Naive B cell (primary cell): ENCODE data around the gene ASB6. TPM values are rescaled to one million over a fixed set of nuclear protein-coding genes. Genes with fewer than 3 reads are reported as not detected.

Source experiments
- ATAC-seq, 2 donors: fragments of 150-1000 bp; cut with Tn5 transposase; 2 replicates each; pipeline ENCODE4 v1.10.0; 2021; ENCODE audit warnings: low read depth in 2 of 2, mild to moderate bottlenecking in 2 of 2, moderate library complexity in 2 of 2
- DNase-seq: peaks from one replicate; pipeline ENCODE4 v3.0.0; 2022
- H3K27ac Mint-ChIP-seq, 6 donors: one replicate each; pipeline ENCODE4 v1.8.0; 2020 to 2022; ENCODE audit warnings: mild to moderate bottlenecking in 6 of 6, mixed read lengths in 6 of 6, moderate library complexity in 5 of 6, inconsistent platforms in 2 of 6
- H3K27me3 Mint-ChIP-seq, 3 donors: one replicate each; pipeline ENCODE4 v1.8.0; 2021 to 2022; ENCODE audit warnings: mixed read lengths in 3 of 3, mild to moderate bottlenecking in 1 of 3
- H3K36me3 Mint-ChIP-seq, 2 donors: one replicate each; pipeline ENCODE4 v1.8.0; 2020 to 2022; ENCODE audit warnings: mixed read lengths in 2 of 2, inconsistent platforms in 1 of 2, mild to moderate bottlenecking in 1 of 2
- H3K4me1 Mint-ChIP-seq, 3 donors: one replicate each; pipeline ENCODE4 v1.8.0; 2020 to 2022; ENCODE audit warnings: mixed read lengths in 3 of 3, inconsistent platforms in 1 of 3, mild to moderate bottlenecking in 1 of 3, moderate library complexity in 1 of 3
- H3K4me3 Mint-ChIP-seq, 8 donors: one replicate each; pipeline ENCODE4 v1.8.0; 2020 to 2022; ENCODE audit warnings: mild to moderate bottlenecking in 8 of 8, mixed read lengths in 8 of 8, moderate library complexity in 8 of 8, inconsistent platforms in 2 of 8
- H3K9me3 Mint-ChIP-seq, 7 donors: one replicate each; pipeline ENCODE4 v1.8.0; 2020 to 2022; ENCODE audit warnings: mixed read lengths in 7 of 7, mild to moderate bottlenecking in 5 of 7, inconsistent platforms in 2 of 7, moderate library complexity in 1 of 7
- polyA plus RNA-seq, 6 donors: library from polyadenylated mRNA; unstranded; fragments of 300-500 nt; fragmentation: Illumina TruSeq; gene quantifications; one replicate each; pipeline ENCODE4 v1.2.3, GENCODE V29; 2021; ENCODE audit warnings: low read depth in 6 of 6

Gene ASB6
- polyA plus RNA-seq, 6 donors from 2014 or later: 13.3 to 23.4 (median 16.5) TPM

DNA sequence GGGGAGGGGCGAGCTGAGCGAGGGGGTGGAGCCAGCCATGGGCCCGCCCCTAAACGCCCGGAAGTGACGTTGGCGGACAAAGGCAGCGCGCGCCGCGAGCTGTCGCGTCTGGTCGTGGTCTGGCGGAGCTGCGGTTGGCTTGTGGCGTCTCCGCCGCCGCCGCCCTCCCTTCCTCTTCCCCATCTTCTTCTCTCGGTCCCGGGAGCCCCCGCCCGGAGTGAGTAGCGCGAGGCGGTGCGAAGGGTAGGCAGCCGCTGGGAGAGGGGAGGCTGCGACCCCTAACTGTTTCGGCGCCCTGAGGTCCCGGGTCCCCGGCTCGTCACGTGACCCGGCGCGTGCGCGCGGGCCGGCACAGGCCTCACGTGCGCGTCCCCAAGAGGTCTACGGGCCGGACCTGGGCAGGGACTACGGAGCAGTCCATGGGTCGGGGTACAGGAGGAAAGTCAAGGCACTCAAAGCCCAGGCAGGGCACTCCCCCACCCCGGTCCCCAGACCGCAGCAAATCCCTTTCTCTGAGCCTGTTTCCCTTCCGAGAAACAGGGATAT lies 15.8 kb downstream of the ASB6 start, which contains the start of gene NTMT1:
Gene NTMT1, plus strand, starts transcription at position 85 of the 546 bp plus-strand sequence. CDS start 6,541 bp downstream, outside the sequence.
- Mint-ChIP-seq H3K9me3 (peaks cover 0 to 2% (median 0%) of the 10 kb centered on the region in 7 donors), H3K4me1 (peaks cover 37 to 63% (median 52%) of the 10 kb centered on the region in 3 donors)
- peak; percentile 79 to 83 for ATAC-seq

DNA sequence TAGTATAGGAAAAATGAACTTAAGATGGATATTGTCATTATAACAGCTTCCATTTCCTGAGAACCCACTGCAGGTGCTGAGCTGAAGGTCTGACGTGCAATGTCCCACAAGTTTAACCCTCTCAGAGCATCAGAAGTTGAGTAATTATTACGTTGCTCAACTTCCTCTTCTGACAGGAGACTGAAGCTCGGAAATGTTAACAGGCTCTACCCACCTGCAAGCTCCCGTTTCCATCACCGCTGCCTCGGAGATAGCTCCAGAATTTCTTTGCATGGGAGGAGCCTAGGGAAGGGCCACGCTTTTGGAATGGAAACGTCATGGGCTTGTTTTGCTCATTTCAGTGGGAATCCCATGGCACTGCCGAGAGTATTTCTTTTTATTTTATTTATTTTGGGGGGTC lies 17.0 kb downstream of the ASB6 start:
- no peaks in the 10 kb centered on the region for H3K36me3 Mint-ChIP-seq
- ATAC-seq (peak; percentile 53 to 61), DNase-seq (peak; percentile 74)
- H3K27ac Mint-ChIP-seq: peak overlapping the region; percentile 94 to 99 (median 98)
- peaks cover 27 to 59% (median 49%) of the 10 kb centered on the region in 3 donors for H3K4me1 Mint-ChIP-seq
- peaks cover 12 to 34% (median 20%) of the 10 kb centered on the region in 3 donors for H3K27me3 Mint-ChIP-seq
- H3K9me3 Mint-ChIP-seq: peaks cover 0 to 2% (median 0%) of the 10 kb centered on the region in 7 donors
- H3K4me3 Mint-ChIP-seq: peak overlapping the region; percentile 88 to 94 (median 91)

More for the DNA sequence above, 15.8 kb downstream of the ASB6 start, which contains the start of gene NTMT1:
- Mint-ChIP-seq H3K27ac (peak within 1 kb of the TSS; percentile 94 to 99 (median 98)), H3K4me3 (peak within 1 kb of the TSS; percentile 88 to 94 (median 91)), H3K36me3 (no peaks in the 10 kb centered on the region), H3K27me3 (peaks cover 5 to 29% (median 14%) of the 10 kb centered on the region in 3 donors)
- peak; percentile 94 for DNase-seq

DNA sequence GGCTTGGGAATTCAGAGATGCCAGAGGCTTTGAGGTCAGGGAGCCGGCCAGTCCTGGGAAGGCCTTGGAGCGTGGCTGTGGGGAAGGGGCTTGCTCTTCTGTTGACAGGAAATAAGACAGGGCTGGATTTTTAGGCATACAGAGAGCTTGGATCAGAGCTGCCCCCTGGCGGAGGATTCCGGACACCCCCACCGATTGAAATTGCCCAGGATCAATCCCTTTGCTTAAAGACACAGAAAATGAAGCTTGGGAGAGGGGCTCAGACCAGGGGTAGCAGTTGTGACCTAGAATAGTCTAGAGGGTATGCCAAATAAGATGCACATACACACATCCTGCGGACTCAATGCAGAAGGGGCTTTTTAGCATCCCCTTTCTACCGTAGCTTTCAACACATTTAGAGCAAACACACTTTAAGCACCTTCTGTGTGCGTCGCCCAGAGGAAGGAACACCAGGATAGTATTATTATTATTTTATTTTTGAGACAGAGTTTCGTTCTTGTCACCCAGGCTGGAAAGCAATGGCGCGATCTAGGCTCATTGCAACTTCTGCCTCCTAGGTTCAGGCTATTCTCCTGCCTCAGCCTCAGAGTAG lies 17.7 kb downstream of the ASB6 start:
- H3K9me3 Mint-ChIP-seq: peaks cover 0 to 2% (median 0%) of the 10 kb centered on the region in 7 donors
- peak overlapping the region; percentile 94 to 99 (median 98) for H3K27ac Mint-ChIP-seq
- peak overlapping the region; percentile 66 to 94 (median 83) for H3K4me3 Mint-ChIP-seq
- ATAC-seq (peak in 1 of 2 donors; percentile 5), DNase-seq (peak; percentile 61)
- H3K36me3 Mint-ChIP-seq: no peaks in the 10 kb centered on the region
- peaks cover 13 to 40% (median 25%) of the 10 kb centered on the region in 3 donors for H3K27me3 Mint-ChIP-seq
- H3K4me1 Mint-ChIP-seq: peaks cover 27 to 54% (median 44%) of the 10 kb centered on the region in 3 donors

DNA sequence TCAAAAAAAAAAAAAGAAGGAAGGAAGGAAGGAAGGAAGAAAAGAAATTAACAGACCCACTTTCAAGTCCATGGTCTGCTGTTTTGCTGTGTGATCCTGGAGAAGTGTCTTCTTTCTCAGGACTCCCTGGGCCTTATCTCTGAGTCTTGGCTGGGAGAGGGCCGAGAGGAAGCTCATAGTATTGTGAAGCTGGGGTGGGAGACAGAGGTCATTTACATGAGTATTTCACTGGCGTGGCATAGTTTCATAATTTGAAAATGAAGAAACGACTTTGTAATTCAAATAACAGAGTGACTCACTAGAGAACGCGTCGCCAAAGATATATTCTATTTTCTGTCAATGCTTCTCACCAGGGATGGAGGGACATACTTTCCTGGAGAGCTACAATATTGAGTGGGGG lies 18.6 kb downstream of the ASB6 start:
- Mint-ChIP-seq H3K36me3 (no peaks in the 10 kb centered on the region), H3K4me3 (peak overlapping the region in 3 of 8 donors; percentile 16 to 61 (median 44)), H3K4me1 (peaks cover 29 to 45% (median 38%) of the 10 kb centered on the region in 3 donors), H3K27me3 (peaks cover 20 to 50% (median 34%) of the 10 kb centered on the region in 3 donors), H3K27ac (peak overlapping the region in 3 of 6 donors; percentile 23 to 97 (median 75)), H3K9me3 (peaks cover 0 to 2% (median 0%) of the 10 kb centered on the region in 7 donors)
- DNase-seq (no peak), ATAC-seq (no peak)

GRCh38 chr9:129620669-129621295 lies 21.2 kb downstream of the ASB6 start, which contains the start of gene C9orf50:
TSS of gene C9orf50 (minus strand) at chr9:129621101. CDS start at chr9:129620574, 527 bp downstream.
- H3K4me1 Mint-ChIP-seq: peaks cover 15 to 24% (median 17%) of the 10 kb centered on the region in 3 donors
- H3K27me3 Mint-ChIP-seq: peaks cover 26 to 53% (median 39%) of the 10 kb centered on the region in 3 donors
- peaks cover 0 to 4% (median 0%) of the 10 kb centered on the region in 7 donors for H3K9me3 Mint-ChIP-seq
- DNase-seq (no peak), ATAC-seq (no peak)
- H3K36me3 Mint-ChIP-seq: no peaks in the 10 kb centered on the region
- peak within 1 kb of the TSS in 1 of 6 donors; percentile 64 for H3K27ac Mint-ChIP-seq
- peak within 1 kb of the TSS in 6 of 8 donors; percentile 29 to 83 (median 46) for H3K4me3 Mint-ChIP-seq

- peak overlapping the region in 6 of 8 donors; percentile 12 to 83 (median 56) for H3K4me3 Mint-ChIP-seq
- ATAC-seq (peak in 1 of 2 donors; percentile 11), DNase-seq (peak; percentile 26)
- peaks cover 26 to 53% (median 39%) of the 10 kb centered on the region in 3 donors for H3K27me3 Mint-ChIP-seq
- H3K4me1 Mint-ChIP-seq: peaks cover 11 to 17% (median 14%) of the 10 kb centered on the region in 3 donors
- peaks cover 0 to 4% (median 0%) of the 10 kb centered on the region in 7 donors for H3K9me3 Mint-ChIP-seq
- H3K27ac Mint-ChIP-seq: no peak overlapping the region
- H3K36me3 Mint-ChIP-seq: no peaks in the 10 kb centered on the region
Observed at GRCh38 chr9:129619787-129620668, 21.9 kb downstream of the ASB6 start.

GRCh38 chr9:129617167-129617566 lies 24.8 kb downstream of the ASB6 start:
- DNase-seq: no peak
- peak overlapping the region in 2 of 8 donors; percentile 26 to 50 for H3K4me3 Mint-ChIP-seq
- peaks cover 26 to 48% (median 29%) of the 10 kb centered on the region in 3 donors for H3K27me3 Mint-ChIP-seq
- no peaks in the 10 kb centered on the region for H3K36me3 Mint-ChIP-seq
- ATAC-seq: peak; percentile 30 to 51
- H3K9me3 Mint-ChIP-seq: peaks cover 0 to 4% (median 0%) of the 10 kb centered on the region in 7 donors
- no peak overlapping the region for H3K27ac Mint-ChIP-seq
- H3K4me1 Mint-ChIP-seq: peaks cover 0 to 5% (median 3%) of the 10 kb centered on the region in 3 donors

DNA sequence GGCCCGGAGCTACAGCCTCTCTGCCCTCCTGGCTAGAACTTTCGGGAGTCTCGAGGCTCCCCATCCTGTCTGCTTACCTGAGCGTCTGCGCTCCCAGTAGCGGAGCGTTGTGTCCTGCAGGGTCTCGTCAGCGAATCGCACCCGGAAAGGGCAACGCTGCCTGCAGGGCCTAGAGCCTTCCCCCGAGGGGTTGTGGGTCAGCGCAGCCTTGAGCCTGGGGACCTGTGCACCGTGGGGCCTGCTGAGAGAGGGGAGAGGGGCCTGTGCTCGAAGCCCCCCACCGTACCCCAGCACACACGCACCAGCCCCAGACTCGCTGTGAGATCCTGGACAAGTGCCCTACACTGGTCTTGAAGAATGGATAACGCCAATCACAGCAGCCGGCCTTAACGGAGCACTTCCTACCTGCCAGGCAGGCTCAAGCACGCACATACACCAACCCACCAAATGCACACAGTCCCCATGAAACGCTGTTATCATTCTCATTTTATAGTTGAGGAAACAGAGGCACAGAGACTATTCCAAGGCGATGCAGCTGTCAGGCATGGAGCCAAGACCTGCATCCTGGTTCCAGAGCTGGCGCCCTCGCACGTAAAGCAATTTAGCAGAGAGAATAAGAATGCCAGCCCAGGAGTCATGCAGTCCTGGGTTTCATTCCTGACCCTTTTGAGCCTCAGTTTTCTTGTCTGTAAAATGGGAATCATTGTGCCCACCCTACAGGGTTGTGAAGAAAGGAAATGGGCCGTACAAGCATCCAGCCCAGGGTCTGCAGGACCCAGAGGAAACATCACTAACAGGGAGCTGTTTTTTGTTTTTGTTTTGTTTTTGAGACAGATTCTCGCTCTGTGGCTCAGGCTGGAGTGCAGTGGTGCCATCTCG lies 26.3 kb downstream of the ASB6 start:
- Mint-ChIP-seq H3K4me1 (peaks cover 7 to 8% (median 7%) of the 10 kb centered on the region in 3 donors), H3K36me3 (no peaks in the 10 kb centered on the region), H3K4me3 (no peak overlapping the region), H3K27me3 (peaks cover 16 to 33% (median 19%) of the 10 kb centered on the region in 3 donors), H3K9me3 (peaks cover 0 to 4% (median 0%) of the 10 kb centered on the region in 7 donors), H3K27ac (peak overlapping the region in 1 of 6 donors; percentile 82)
- ATAC-seq (no peak), DNase-seq (no peak)

GRCh38 chr9:129614932-129615331 lies 27.0 kb downstream of the ASB6 start:
- H3K4me1 Mint-ChIP-seq: peaks cover 7 to 10% (median 9%) of the 10 kb centered on the region in 3 donors
- H3K27ac Mint-ChIP-seq: no peak overlapping the region
- no peaks in the 10 kb centered on the region for H3K36me3 Mint-ChIP-seq
- H3K27me3 Mint-ChIP-seq: peaks cover 15 to 32% (median 18%) of the 10 kb centered on the region in 3 donors
- H3K9me3 Mint-ChIP-seq: peaks cover 0 to 4% (median 0%) of the 10 kb centered on the region in 7 donors
- no peak overlapping the region for H3K4me3 Mint-ChIP-seq
- ATAC-seq: no peak
- DNase-seq: no peak

DNA sequence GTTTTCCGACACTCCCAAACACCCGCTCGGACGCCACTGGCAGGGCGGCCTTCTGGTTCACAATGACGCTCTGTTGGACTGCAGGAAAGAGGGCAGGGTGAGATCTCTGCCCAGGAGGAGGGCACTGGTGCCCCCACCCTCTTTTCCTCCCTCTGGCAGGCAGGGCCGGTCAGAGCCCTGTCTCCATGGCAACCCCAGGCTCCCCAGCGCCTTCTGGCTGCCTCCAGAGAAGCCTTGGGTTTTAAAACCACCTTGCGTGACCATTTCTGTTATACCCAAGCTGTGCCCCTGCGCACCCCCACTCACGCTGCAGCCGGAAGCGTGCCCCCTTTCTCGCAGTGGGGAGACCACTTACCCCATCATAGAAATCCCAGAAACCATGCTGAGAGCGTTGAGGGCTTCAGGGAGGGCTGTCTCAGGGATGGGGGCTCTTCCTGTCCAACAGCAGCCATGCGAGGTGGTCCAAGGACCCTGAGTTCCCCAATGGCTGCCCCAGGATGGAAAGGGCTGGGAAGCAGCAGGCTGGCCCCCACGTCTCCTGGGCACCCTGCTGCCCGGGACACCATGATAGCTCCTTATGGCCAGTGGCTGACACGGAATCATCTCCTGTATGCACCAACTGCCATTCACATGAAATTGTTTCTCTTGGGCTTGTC lies 28.3 kb downstream of the ASB6 start:
- H3K27me3 Mint-ChIP-seq: peaks cover 8 to 20% (median 8%) of the 10 kb centered on the region in 3 donors
- H3K27ac Mint-ChIP-seq: no peak overlapping the region
- DNase-seq (no peak), ATAC-seq (no peak)
- H3K4me1 Mint-ChIP-seq: peaks cover 14 to 20% (median 19%) of the 10 kb centered on the region in 3 donors
- H3K9me3 Mint-ChIP-seq: peaks cover 0 to 4% (median 0%) of the 10 kb centered on the region in 7 donors
- H3K36me3 Mint-ChIP-seq: no peaks in the 10 kb centered on the region
- H3K4me3 Mint-ChIP-seq: peak overlapping the region in 1 of 8 donors; percentile 40

DNA sequence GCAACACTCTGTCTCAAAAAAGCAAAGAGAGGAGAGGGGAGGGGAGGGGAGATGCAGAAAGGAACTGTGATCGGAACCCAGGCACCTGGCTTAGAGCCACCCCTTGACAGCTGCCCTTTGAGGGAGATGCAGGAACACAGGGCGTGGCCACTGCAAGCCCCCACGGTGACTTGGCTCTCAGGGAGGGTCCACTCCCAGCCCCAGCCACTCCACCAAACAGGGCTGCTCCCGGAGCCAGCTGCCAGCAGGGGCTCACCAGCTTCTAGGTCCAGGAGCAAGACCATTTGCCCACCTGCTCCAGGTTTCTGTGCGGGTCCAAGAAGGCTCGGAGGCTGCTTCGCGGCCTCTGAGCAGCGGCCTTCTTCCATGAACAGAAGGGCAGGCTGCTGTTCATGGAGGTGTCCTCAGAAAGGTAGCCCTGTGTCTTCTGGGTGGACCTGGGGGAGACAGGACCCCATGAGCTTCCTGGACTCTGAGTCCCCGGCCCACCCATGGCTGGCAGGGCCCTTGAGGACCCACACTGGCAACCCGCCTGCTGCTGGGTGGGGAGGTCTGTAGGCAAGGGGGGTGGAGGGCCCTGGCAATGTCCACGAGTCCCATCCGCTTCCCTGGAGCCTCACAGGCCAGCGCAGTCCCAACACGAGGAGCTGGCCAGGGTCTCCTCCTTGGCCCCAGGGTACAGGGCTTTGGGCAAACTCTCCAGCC lies 29.0 kb downstream of the ASB6 start:
- peaks cover 16 to 22% (median 18%) of the 10 kb centered on the region in 3 donors for H3K4me1 Mint-ChIP-seq
- H3K4me3 Mint-ChIP-seq: peak overlapping the region in 3 of 8 donors; percentile 15 to 61 (median 35)

More for the DNA sequence above, 29.0 kb downstream of the ASB6 start:
- DNase-seq (no peak), ATAC-seq (no peak)
- Mint-ChIP-seq H3K36me3 (no peaks in the 10 kb centered on the region), H3K27ac (no peak overlapping the region), H3K9me3 (no peaks in the 10 kb centered on the region), H3K27me3 (peaks cover under 1 to 13% (median 3%) of the 10 kb centered on the region in 3 donors)
